Hepatocyte (in vitro differentiated cells): ENCODE measurements around the gene MACC1.

Source experiments
- EZH2phosphoT487 ChIP-seq: fragments of 200-600 bp; sonication (generic); IDR thresholded peaks from one replicate; pipeline ENCODE4 v1.6.1; 2018; ENCODE audit warnings: antibody characterized with exemption, mild to moderate bottlenecking, low read depth, moderate library complexity; ENCODE audit not compliant: unreplicated experiment, severe bottlenecking
- TF ChIP-seq, protein P1 (sequence below): fragments of 200-600 bp; sonication (generic); IDR thresholded peaks from 2 replicates; pipeline ENCODE4 v1.5.1; 2016; ENCODE audit warnings: antibody characterized with exemption, mild to moderate bottlenecking; ENCODE audit not compliant: poor library complexity

DNA sequence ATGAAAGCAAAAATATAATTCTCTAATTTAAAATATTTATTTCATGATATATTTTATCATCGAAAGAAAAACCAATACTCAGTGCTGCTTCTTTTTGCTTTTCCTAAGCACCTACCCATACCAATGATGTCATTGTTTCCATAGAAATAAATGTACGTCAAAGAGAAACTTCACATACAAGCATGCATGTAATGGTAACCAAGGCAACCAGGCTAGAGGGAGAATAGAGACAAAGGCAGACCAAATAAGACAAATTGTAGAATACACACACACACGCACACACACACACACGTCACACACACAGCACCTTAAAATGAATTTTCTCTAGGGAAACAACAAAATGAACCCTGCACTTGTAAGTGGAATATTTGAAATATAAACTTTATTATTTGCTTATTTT lies 75.5 kb downstream of the MACC1 start:
- no peak for TF ChIP-seq EZH2phosphoT487
- TF ChIP-seq, protein P1, sequence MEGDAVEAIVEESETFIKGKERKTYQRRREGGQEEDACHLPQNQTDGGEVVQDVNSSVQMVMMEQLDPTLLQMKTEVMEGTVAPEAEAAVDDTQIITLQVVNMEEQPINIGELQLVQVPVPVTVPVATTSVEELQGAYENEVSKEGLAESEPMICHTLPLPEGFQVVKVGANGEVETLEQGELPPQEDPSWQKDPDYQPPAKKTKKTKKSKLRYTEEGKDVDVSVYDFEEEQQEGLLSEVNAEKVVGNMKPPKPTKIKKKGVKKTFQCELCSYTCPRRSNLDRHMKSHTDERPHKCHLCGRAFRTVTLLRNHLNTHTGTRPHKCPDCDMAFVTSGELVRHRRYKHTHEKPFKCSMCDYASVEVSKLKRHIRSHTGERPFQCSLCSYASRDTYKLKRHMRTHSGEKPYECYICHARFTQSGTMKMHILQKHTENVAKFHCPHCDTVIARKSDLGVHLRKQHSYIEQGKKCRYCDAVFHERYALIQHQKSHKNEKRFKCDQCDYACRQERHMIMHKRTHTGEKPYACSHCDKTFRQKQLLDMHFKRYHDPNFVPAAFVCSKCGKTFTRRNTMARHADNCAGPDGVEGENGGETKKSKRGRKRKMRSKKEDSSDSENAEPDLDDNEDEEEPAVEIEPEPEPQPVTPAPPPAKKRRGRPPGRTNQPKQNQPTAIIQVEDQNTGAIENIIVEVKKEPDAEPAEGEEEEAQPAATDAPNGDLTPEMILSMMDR = no peak
